DND-41 (cell line): Measurements from ENCODE around the gene JAKMIP2.

Experiments used
- CTCF ChIP-seq: IDR thresholded peaks from 2 replicates; pipeline ENCODE4 v1.5.1; 2012; ENCODE audit warnings: borderline replicate concordance, low read length, moderate library complexity, mild to moderate bottlenecking; ENCODE audit not compliant: poor library complexity, severe bottlenecking; ENCODE audit errors: extremely low read depth
- EZH2 ChIP-seq: IDR thresholded peaks from 3 replicates; pipeline ENCODE4 v1.6.1; 2012; ENCODE audit warnings: borderline replicate concordance, low read depth, mild to moderate bottlenecking, moderate library complexity, low read length, inconsistent platforms; ENCODE audit not compliant: severe bottlenecking

- TF ChIP-seq CTCF: no peak
- no peak for TF ChIP-seq EZH2
Measured at GRCh38 chr5:147830035-147830434, 47.5 kb upstream of the JAKMIP2 start.
